IPS-18c (cell line): Measurements from ENCODE around the gene KATNB1.
"Not testable (repeated sequence)": the region's sequence is repeated elsewhere in the genome, so short reads cannot be mapped to it uniquely, and the experiment has no call there.

ENCODE experiments used
- H3K4me3 ChIP-seq: 2 replicates; pipeline ENCODE4 v1.7.0; 2013; ENCODE audit warnings: low read depth, mild to moderate bottlenecking, low read length, moderate library complexity; ENCODE audit not compliant: insufficient read depth
- H3K9me3 ChIP-seq: one replicate; pipeline ENCODE4 v1.6.1; 2013; ENCODE audit warnings: mild to moderate bottlenecking, low read length, moderate library complexity; ENCODE audit not compliant: control insufficient read depth, insufficient read depth

KATNB1 gene

DNA sequence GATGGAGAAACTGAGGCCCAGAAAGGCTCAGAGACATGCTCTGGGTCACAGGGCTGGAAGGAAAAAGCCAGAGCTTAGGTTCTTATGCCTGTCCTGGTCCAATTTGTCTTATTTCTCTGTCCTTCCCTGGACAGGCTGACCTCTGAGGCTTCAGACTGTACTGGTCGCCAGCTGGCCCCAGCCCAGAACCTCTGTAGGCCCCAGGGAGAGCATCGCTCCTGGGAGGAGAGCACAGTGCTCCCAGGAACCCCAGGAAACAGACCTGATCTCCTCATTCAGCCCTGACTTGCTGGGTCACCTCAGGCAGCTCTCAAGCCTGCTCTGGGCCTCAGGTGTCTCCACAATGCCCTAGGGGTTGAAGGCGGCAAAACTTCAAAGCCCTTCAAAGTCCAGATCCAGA is 36.1 kb upstream of the KATNB1 start:
- no peak overlapping the region for H3K4me3 ChIP-seq
- H3K9me3 ChIP-seq: no peaks in the 10 kb centered on the region

DNA sequence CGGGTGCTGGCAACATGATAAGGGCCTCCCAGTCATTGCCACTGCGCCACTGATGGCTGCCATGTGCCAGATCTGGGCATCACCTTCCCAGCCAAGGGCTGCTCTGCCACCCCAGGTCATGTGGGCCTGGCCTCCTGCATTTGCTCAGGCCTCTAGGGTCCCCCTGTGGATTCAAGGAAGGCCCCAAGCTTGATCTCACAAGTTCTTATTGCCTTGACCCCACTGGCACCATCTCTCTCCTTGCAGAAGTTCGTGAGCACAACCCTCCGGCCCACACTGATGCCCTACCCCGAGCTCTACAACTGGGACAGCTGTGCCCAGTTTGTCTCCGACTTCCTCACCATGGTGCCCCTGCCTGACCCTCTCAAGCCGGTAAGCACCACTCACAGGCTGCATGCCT is 35.7 kb upstream of the KATNB1 start:
- H3K4me3 ChIP-seq: no peak overlapping the region

DNA sequence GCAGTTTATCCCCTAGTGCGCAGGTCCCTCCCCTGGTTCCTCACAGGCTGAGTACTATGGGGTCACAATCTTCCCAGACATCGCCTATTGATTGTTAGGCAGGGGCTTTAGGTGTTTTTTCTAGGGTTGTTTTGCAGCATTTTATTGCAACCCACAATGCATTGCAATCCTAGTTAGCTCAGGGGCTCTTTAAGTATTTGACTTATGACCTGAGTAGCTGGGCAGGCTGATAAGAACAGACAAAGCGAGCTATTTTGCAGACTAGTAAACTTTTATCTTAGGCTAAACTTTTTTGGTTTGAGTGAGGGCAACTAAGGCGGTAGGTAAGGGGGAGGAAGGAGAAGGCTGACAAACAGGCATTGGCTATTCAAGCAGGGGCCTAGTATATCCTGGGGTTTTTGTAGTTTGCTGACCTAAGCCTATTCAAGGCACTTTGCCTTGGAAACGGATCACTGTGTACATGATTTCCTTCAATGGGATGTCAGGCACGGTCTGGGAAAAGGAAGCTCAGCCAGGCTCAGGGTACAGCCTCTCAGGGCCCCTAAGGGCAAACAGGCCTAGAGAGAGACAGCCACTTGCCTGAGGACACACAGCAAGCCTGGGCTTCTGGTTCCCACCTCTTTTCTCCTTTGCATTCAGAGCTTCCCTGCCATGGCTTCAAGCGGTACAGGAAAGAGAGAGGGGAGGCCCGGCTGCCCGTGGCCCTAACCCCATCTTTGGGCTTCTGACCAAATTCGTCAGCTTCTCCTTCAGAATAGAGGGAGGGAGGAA is 34.6 kb upstream of the KATNB1 start:
- no peak overlapping the region for H3K4me3 ChIP-seq

More for the DNA sequence above, 35.7 kb upstream of the KATNB1 start:
- no peaks in the 10 kb centered on the region for H3K9me3 ChIP-seq

DNA sequence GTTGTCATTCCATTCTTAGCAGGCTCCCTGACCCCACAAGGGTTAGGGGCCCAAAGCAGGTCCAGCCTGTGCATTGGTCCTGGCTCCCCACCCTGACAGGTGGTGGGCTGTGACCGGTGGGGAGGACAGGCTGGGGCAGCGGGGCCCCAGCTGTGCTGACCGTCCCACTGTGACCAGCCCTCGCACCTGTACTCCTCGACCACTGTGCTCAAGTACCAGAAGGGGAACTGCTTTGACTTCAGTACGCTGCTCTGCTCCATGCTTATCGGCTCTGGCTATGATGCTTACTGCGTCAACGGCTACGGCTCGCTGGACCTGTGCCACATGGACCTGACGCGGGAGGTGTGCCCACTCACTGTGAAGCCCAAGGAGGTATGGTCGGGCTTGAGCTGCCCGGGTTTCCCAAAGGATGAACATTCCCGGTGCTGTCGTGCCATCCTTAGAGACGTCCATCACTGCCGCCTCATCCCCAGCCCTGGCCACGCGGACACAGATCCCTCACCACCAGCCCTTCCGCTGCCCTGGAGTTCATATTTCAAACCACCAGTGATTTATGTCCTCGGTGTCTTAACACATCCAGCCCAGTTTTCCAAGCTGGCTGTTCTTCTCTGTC is 33.7 kb upstream of the KATNB1 start:
- H3K4me3 ChIP-seq: no peak overlapping the region
- peaks cover 2% of the 10 kb centered on the region for H3K9me3 ChIP-seq

More for the DNA sequence above, 34.6 kb upstream of the KATNB1 start:
- peaks cover 2% of the 10 kb centered on the region for H3K9me3 ChIP-seq

DNA sequence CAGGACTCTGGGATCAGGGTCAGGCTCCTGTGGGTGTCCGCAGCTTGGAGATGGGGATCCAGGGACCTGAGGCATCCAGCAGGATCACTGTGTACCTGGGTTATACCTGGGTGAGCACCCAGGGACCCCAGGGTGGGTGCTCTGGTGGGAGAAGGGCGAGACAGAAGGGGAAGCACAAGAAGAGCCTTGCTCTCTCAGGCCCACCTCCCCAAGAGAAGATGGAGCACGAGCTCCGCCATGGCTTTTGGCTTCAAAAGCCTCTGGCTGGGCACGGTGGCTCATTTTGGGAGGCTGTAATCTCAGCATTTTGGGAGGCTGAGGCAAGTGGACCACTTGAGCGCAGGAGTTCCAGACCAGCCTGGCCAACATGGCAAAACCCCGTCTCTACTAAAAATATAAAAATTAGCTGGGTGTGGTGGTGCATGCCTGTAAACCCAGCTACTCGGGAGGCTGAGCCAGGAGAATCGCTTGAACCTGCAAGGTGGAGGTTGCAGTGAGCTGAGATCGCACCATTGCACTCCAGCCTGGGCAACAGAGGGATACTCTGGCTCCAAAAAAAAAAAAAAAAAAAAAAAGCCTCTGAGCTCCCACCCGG is 32.1 kb upstream of the KATNB1 start:
- Histone ChIP-seq H3K9me3 (peaks cover 2% of the 10 kb centered on the region), H3K4me3 (no peak overlapping the region)

DNA sequence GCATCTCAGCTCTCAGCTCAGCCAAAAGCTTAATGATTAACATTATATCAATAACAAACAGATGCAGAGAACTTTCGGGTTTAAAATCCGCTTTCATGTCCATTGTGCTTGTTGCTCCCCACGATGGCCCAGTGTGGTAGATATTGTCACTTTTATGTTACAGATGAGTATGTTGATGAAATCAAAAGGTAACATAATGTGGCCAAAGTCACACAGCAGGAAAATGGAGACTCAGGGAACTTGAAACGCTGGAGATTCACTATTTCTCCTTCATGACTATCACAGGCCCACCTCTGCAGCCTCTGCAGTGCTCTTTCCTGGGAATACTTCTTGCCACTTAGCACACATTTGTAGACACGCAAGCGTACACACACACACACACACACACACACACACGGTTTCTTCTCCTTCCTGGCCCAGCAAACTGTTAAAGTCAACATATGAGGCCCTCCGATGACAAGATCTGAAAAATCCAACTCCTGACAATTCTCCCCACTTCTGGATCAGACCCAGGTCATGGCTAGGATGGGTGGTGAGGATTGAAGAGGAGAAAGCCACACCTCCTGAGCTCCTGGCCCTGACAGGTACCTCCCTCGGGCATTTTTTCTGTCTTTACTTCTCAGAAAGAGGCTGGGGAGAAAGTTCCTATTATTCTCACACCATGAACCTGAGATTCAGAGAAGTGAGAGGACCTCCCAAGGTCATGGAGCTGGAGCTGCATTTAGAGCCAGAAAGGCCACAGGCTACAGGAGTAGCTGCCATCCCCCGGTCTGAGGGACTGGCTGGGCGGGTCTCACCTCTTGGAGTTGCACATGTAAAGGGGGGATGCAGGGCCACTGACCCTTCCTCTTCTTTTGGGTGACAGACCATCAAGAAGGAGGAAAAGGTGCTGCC is 31.3 kb upstream of the KATNB1 start:
- Histone ChIP-seq H3K9me3 (peaks cover 2% of the 10 kb centered on the region), H3K4me3 (no peak overlapping the region)

DNA sequence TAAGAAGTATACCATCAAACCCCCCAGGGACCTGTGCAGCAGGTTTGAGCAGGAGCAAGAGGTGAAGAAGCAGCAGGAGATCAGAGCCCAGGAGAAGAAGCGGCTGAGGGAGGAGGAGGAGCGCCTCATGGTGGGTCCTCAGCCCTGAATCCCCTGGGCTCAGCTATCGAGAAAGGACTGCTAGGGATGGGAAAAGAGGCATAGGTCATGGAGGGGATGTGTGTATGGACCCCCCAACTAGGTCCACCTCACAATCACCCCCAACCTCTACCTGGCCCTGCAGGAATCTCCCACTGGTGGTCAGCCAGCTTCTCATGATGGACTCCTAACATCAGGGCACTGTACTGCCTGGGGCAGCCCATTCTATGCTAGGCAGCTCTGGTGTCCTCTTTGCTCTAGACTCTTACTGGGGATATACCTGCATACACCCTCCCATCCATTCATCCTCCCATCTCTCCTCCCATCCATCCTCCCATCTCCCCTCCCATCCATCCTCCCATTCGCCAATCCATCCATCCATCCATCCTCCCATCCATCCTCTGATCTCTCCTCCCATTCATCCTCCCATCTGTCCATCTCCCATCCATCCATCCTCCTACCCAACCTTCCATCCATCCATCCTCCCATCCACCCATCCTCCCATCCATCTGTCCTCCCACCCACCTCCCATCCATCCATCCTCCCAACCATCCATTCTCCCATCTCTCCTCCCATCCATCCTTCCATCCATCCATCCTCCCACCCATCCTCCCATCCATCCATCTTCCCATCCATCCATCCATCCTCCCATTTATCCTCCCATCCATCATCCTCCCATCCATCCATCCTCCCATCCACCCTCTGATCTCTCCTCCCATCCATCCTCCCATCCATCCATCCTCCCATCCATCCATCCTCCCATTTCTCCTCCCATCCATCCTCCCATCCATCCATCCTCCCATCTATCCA is 30.4 kb upstream of the KATNB1 start:
- peaks cover 2% of the 10 kb centered on the region for H3K9me3 ChIP-seq
- no peak overlapping the region for H3K4me3 ChIP-seq

DNA sequence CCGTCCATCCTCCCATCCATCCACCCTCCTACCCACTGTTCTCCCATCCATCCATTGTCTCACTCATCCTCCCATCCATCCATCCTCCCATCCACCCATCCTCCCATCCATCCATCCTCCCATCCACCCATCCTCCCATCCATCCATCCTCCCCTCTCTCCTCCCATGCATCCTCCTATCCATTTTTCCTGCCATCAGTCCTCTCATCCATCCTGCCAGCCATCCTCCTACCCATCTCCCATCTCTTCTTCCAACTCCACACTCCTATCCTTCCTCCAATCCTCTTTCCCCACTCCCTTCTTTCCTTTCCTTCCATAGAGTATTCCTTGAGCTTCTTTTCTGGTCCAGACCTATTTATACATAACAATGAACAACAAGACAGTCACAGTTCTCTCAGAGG is 28.9 kb upstream of the KATNB1 start:
- H3K9me3 ChIP-seq: peaks cover 2% of the 10 kb centered on the region
- no peak overlapping the region for H3K4me3 ChIP-seq

DNA sequence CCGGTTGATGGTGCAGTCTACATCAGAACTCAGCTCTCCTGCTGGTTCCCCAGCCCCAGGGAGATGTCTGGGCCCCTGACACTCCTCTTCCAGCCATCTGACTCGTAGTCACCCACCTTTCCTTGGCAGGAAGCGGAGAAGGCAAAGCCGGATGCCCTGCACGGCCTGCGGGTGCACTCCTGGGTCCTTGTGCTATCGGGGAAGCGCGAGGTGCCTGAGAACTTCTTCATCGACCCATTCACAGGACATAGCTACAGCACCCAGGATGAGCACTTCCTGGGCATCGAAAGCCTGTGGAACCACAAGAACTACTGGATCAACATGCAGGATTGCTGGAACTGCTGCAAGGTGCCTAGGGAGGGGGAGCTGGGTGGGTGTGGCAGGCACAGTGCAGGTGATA is 28.2 kb upstream of the KATNB1 start:
- Histone ChIP-seq H3K9me3 (peaks cover 2% of the 10 kb centered on the region), H3K4me3 (no peak overlapping the region)

DNA sequence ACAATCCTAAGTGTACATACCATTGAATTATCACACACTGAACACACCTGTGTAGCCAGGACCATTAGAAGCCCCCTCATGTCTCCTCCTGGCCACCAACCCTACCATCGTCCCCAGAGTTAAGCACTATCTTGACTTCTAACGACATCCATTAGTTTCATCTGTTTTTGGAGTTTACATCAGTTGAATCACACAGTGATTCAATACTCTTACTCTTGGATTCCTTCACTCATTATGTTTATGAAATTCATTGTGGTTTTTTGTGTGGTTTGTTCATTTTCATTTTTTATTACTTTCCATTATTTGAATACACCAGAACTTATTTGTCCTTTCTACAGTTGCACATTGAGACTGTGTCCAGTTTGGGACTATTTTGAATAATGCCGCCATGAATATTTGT is 27.4 kb upstream of the KATNB1 start:
- Histone ChIP-seq H3K4me3 (no peak overlapping the region), H3K9me3 (peaks cover 2% of the 10 kb centered on the region)

DNA sequence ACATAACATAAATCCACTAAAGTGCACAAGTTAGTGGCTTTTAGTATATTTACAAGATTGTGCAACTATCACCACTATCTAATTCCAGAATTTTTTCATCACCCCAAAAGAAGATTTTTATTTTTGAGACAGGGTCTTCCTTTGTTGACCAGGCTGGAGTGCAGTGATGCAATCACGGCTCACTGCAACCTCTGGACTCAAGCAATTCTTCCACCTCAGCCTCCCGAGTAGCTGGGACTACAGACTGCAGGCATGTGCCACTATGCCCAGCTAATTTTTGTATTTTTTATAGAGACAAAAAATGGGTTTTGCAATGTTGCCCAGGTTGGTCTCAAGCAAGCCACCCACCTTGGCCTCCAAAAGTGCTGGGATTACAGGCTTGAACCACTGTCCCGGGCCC is 25.9 kb upstream of the KATNB1 start:
- H3K4me3 ChIP-seq: no peak overlapping the region
- H3K9me3 ChIP-seq: peaks cover 2% of the 10 kb centered on the region

DNA sequence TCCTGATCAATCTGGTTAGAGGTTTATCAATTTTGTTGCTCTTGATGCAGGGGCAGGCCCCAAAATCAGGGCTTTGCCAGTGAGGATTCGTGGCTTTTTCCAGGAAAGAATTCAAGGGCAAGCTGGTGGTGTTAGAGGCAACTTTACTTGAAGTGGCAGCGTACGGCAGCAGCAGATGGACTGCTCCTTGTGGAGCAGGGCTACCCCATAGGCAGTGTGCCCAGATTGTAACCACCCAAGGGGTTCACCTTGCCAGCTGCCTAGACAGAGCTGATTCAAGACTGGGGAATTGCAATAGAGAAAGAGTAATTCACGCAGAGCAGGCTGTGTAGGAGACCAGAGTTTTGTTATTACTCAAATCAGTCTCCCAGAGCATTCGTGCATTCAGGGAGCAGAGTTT is 24.2 kb upstream of the KATNB1 start:
- Histone ChIP-seq H3K4me3 (no peak overlapping the region), H3K9me3 (no peaks in the 10 kb centered on the region)

DNA sequence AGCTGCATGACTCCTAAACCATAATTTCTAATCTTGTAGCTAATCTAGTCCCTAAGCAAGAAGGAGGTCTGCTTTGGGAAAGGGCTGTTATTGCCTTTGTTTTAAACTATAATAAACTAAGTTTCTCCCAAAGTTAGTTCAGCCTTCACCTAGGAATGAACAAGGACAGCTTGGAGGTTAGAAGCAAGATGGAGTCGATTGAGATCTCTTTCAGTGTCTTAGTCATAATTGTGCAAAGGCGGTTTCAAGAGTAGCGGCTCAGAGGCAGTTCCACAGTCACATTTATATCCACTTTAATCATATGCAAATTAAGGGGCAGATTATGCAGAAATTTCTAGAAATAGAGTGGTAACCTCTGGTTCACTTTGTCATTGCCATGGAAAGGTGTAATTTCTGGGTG is 23.6 kb upstream of the KATNB1 start:
- H3K9me3 ChIP-seq: no peaks in the 10 kb centered on the region

DNA sequence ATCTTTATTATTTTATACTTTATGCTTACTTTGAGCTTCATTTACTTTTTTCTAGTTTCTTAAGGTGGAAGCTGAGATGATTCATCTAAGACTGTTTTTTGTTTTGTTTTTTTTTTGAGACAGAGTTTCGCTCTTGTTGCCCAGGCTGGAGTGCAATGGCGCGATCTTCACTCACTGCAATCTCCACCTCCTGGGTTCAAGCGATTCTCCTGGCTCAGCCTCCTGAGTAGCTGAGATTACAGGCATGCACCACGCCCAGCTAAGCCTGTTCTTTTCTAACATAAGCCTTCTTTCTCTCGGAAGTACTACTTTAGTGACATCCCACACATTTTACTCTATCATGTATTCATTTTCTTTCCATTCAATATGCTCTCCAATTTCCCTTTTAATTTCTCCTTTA is 23.0 kb upstream of the KATNB1 start:
- not testable (repeated sequence) for H3K9me3 ChIP-seq, H3K4me3 ChIP-seq

More for the DNA sequence above, 23.6 kb upstream of the KATNB1 start:
- no peak overlapping the region for H3K4me3 ChIP-seq

DNA sequence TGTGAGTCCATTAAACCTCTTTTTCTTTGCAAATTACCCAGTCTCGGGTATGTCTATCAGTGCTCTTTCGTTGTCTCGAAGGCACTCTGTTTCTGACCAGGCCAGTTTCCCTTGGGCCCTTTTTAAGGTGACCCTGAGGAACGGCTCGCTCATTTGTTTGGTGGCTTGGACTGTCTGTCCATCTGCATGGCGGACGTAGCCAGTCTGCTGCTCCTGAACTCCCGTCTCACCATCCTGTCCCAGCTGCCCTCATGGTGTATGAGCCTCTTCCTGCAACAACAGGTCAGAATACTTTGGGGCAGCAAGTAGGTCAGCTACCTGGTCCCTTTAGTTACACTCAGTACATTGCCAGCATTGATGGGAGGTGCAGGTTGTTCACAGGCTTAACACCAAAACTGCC is 22.0 kb upstream of the KATNB1 start:
- Histone ChIP-seq H3K4me3 (no peak overlapping the region), H3K9me3 (no peaks in the 10 kb centered on the region)

DNA sequence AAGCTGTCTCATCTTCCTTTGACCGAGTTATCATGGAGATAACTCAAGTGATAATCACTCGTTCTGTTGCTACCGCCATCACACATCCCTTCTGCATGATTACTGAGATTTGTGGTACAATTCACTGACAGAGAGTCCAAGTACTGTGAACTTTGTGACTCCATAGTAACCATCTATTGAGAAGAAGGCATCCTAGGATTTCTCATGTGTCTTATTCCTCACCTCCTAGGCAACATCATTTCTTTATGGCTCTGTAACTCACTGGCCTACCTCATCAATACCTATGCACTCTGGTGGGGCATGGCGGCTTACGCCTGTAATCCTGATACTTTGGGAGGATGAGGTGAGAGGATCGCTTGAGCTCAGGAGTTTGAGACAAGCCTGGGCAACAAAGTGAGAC is 21.5 kb upstream of the KATNB1 start:
- no peak overlapping the region for H3K4me3 ChIP-seq
- no peaks in the 10 kb centered on the region for H3K9me3 ChIP-seq
